Right lobe of liver (tissue), 6 donors: Measurements from ENCODE around the gene RAB27B. TPM values are rescaled to one million over a fixed set of nuclear protein-coding genes. Genes with fewer than 3 reads are reported as not detected.

ENCODE experiments used
- ATAC-seq, 4 donors: fragments of 200-7000 bp; cut with Tn5 transposase; one replicate each; pipeline ENCODE4 v1.9.1; 2020; ENCODE audit warnings: mild to moderate bottlenecking in 4 of 4, moderate library complexity in 4 of 4
- DNase-seq, 3 donors: peaks; one replicate each; pipeline ENCODE4 v3.0.0-alpha.2; 2020
- H3K27ac ChIP-seq, 3 donors: fragments of 200-600 bp; one replicate each; pipeline ENCODE4 v1.8.0; 2022
- H3K27me3 ChIP-seq, 2 donors: fragments of 200-600 bp; one replicate each; pipeline ENCODE4 v1.8.0; 2022
- H3K36me3 ChIP-seq, 4 donors: fragments of 200-600 bp; sonication (generic) in 1 of 4; one replicate each; pipeline versions ENCODE4 v1.5.1 to v1.8.0; 2017 to 2022; ENCODE audit warnings: control low read depth in 1 of 4
- H3K4me1 ChIP-seq, 4 donors: fragments of 200-600 bp; sonication (generic) in 1 of 4; one replicate each; pipeline versions ENCODE4 v1.5.1 to v1.8.0; 2017 to 2022; ENCODE audit warnings: control low read depth in 1 of 4
- H3K4me3 ChIP-seq, 3 donors: fragments of 200-600 bp; one replicate each; pipeline ENCODE4 v1.8.0; 2022
- H3K9me3 ChIP-seq, 4 donors: fragments of 200-600 bp; sonication (generic) in 1 of 4; one replicate each; pipeline versions ENCODE4 v1.5.1 to v1.8.0; 2017 to 2022; ENCODE audit warnings: control low read depth in 1 of 4
- POLR2A ChIP-seq: fragments of 450-650 bp; IDR thresholded peaks from one replicate; pipeline ENCODE4 v1.6.1; 2017; ENCODE audit warnings: antibody characterized with exemption, mild to moderate bottlenecking
- WGBS: methylation state at CpG from one replicate; pipeline ENCODE4 v1.1.6; 2018; ENCODE audit warnings: low coverage, low lambda C conversion rate; ENCODE audit not compliant: insufficient coverage; ENCODE audit errors: missing lambda C conversion rate; 5-methylcytosine and 5-hydroxymethylcytosine counted together
- intact Hi-C, 2 donors: fragments of 100-400 bp; cut with DNase I; formaldehyde crosslinking; loops; one replicate each; pipeline versions ENCODE4 v1.11.2 to v1.14.1; 2022
- total RNA-seq, 6 experiments: library from RNA; depleted of rRNA in 2 of 6; stranded (reverse); fragments of >200 nt in 2 of 6; fragmentation: NEBNext Ultra II Directional in 3 of 6; extraction: Animal tissue kit (Norgen Biotek cat#: 25700) in 3 of 6; gene quantifications; one replicate each; pipeline versions ENCODE4 v1.1.0 to v1.2.4, GENCODE V29; 2016 to 2023
- TF ChIP-seq, protein P1 (sequence below), 4 donors: fragments of 200-600 bp in 3 of 4; fragments of 450-650 bp in 1 of 4; IDR thresholded peaks; one replicate each; pipeline versions ENCODE4 v1.5.1 to v1.8.0; 2016 to 2022; ENCODE audit warnings: antibody characterized with exemption in 4 of 4, mild to moderate bottlenecking in 2 of 4
- donor health status: DM: no; HTN: yes; CAD: no.
- donor health status: DM: no; HTN: no; CAD: no.
- donor health status: DM: no; HTN: no; CAD: no.
- donor health status: DM: no; HTN: yes; CAD: no.
- donor health status: DM: no; HTN: yes; CAD: no.

Gene RAB27B
- total RNA-seq, 6 experiments from 2014 or later, result 0.53 to 1.0 (median 0.85) TPM

DNA sequence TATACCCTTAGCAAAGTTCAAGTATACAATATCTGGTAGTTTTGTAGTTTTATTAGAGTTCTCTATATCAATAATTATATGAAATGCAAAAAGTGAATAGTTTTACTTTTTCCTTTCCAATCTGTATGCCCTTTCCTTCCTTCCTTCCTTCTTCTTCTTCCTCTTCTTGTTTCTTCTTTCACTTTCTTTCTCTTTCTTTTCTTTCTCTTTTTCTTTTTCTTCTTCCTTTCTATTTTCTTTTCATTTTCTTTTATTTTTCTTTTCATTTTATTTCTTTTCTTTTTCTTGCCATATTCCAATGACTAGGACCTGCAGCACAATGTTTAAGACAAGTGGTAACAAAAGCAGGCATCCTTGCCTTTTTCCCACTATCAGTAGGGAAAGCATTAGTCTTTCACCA is 71.2 kb downstream of the RAB27B start:
- ATAC-seq, result no peak

DNA sequence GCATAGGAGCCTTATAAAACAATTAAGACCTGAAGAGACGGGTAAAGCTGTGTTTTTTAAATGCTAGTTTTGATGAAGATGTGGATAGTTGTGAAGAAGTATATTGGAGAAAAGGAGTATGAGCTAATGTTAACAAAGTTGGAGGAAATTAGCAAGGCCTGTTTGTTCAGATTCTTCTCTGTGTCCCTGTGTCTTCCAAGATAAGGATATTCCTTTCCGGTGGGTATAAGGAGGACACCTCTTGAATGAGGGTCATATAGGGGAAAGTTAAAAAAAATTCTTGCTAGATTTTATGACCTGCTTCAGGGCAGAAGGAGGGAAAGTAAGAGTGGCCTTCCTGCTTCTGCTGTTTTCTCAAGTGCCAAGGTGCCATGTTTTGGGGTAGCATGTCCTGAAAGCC is 72.0 kb downstream of the RAB27B start:
- WGBS, result 90% methylated on average over 2 of the region's 2 CpGs
- Histone ChIP-seq H3K36me3 (no peaks in the 10 kb centered on the region), H3K27me3 (no peaks in the 10 kb centered on the region), H3K4me3 (no peak overlapping the region), H3K9me3 (no peaks in the 10 kb centered on the region), H3K27ac (no peak overlapping the region), H3K4me1 (no peaks in the 10 kb centered on the region)
- TF ChIP-seq, protein P1, sequence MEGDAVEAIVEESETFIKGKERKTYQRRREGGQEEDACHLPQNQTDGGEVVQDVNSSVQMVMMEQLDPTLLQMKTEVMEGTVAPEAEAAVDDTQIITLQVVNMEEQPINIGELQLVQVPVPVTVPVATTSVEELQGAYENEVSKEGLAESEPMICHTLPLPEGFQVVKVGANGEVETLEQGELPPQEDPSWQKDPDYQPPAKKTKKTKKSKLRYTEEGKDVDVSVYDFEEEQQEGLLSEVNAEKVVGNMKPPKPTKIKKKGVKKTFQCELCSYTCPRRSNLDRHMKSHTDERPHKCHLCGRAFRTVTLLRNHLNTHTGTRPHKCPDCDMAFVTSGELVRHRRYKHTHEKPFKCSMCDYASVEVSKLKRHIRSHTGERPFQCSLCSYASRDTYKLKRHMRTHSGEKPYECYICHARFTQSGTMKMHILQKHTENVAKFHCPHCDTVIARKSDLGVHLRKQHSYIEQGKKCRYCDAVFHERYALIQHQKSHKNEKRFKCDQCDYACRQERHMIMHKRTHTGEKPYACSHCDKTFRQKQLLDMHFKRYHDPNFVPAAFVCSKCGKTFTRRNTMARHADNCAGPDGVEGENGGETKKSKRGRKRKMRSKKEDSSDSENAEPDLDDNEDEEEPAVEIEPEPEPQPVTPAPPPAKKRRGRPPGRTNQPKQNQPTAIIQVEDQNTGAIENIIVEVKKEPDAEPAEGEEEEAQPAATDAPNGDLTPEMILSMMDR (IDR thresholded peaks at IDR 0.05), result no peak
- no peak for TF ChIP-seq POLR2A
- ATAC-seq (no peak), DNase-seq (no peak)
- intact Hi-C loops, result no loop called here

More for the DNA sequence above, 71.2 kb downstream of the RAB27B start:
- no peaks in the 10 kb centered on the region for H3K36me3 ChIP-seq
- TF ChIP-seq, protein P1 (IDR thresholded peaks at IDR 0.05), result no peak
- TF ChIP-seq POLR2A, result no peak
- no peak overlapping the region for H3K27ac ChIP-seq
- intact Hi-C loops, result no loop called here
- no peaks in the 10 kb centered on the region for H3K9me3 ChIP-seq
- no peak for DNase-seq
- H3K27me3 ChIP-seq, result no peaks in the 10 kb centered on the region
- H3K4me3 ChIP-seq, result no peak overlapping the region
- no peaks in the 10 kb centered on the region for H3K4me1 ChIP-seq

DNA sequence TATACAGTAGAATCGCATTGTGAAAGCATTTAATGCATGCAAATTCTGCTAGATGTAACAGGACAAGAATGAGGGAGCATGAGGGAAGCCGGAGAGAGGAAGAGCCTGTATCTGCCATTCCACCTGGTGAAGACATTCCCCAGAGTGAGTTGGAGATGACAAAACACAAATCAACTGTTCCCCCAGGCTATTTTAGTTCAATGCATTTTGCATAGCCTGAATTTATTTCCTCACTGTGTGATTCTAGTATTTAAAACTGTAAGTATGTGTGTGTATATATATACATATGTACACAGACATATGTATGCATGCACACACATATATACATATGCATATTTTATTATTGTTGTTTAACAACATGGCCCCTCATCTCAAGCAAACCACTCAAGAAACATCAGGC is 76.3 kb downstream of the RAB27B start:
- no peak overlapping the region for H3K27ac ChIP-seq
- H3K9me3 ChIP-seq, result no peaks in the 10 kb centered on the region
- TF ChIP-seq, protein P1 (IDR thresholded peaks at IDR 0.05), result no peak
- TF ChIP-seq POLR2A, result no peak
- intact Hi-C loops, result no loop called here
- DNase-seq (no peak), ATAC-seq (no peak)
- no peaks in the 10 kb centered on the region for H3K27me3 ChIP-seq
- no peaks in the 10 kb centered on the region for H3K36me3 ChIP-seq
- H3K4me3 ChIP-seq, result no peak overlapping the region
- no peaks in the 10 kb centered on the region for H3K4me1 ChIP-seq
- WGBS, result 100% methylated on average over 2 of the region's 2 CpGs

DNA sequence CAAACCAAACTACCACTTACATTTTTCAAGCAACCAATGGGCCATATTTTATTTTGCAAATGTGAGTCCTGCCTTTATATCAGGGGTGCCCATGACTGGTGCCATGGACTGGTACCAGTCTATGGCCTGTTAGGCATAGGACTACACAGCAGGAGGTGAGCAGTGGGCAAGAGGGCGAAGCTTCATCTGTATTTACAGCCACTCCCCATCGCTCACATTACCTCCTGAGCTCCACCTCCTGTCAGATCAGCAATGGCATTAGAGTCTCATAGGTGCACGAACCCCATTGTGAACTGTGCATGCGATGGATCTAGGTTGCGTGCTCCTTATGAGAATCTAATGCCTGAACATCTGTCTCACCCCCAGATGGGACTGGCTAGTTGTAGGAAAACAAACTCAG is 77.4 kb downstream of the RAB27B start:
- no peaks in the 10 kb centered on the region for H3K27me3 ChIP-seq
- no peaks in the 10 kb centered on the region for H3K9me3 ChIP-seq
- H3K4me3 ChIP-seq, result no peak overlapping the region
- H3K4me1 ChIP-seq, result no peaks in the 10 kb centered on the region
- ATAC-seq (no peak), DNase-seq (no peak)
- intact Hi-C loops, result no loop called here
- TF ChIP-seq, protein P1 (IDR thresholded peaks at IDR 0.05), result no peak
- TF ChIP-seq POLR2A, result no peak
- no peak overlapping the region for H3K27ac ChIP-seq
- H3K36me3 ChIP-seq, result no peaks in the 10 kb centered on the region
- WGBS, result 93% methylated on average over 5 of the region's 5 CpGs
